HCT116 (cell line): Measurements from ENCODE around the gene DOCK9.

ENCODE experiments used
- CTCF ChIP-seq, 3 experiments: fragments of 200-600 bp in 1 of 3; sonication (generic) in 1 of 3; IDR thresholded peaks in 2 of 3; conservative IDR thresholded peaks in 1 of 3; 2 replicates each; pipeline ENCODE4 v1.5.1; 2012 to 2017; ENCODE audit warnings: low read depth in 2 of 3, low read length in 2 of 3, antibody characterized with exemption in 1 of 3, borderline replicate concordance in 1 of 3, control low read depth in 1 of 3, mild to moderate bottlenecking in 1 of 3, mixed read lengths in 1 of 3, mixed run types in 1 of 3, moderate library complexity in 1 of 3; ENCODE audit not compliant: insufficient read depth in 1 of 3
- EGR1 ChIP-seq: IDR thresholded peaks from 2 replicates; pipeline ENCODE4 v1.6.1; 2012; ENCODE audit warnings: low read depth
- EZH2 ChIP-seq: fragments of 200-600 bp; sonication (generic); IDR thresholded peaks from 2 replicates; pipeline ENCODE4 v1.6.1; 2017; ENCODE audit warnings: antibody characterized with exemption, mixed run types
- EZH2phosphoT487 ChIP-seq: fragments of 200-600 bp; IDR thresholded peaks from 2 replicates; pipeline ENCODE4 v1.6.1; 2018; ENCODE audit warnings: antibody characterized with exemption, borderline replicate concordance
- POLR2A ChIP-seq: IDR thresholded peaks from 2 replicates; pipeline ENCODE4 v1.7.0; 2011; ENCODE audit warnings: borderline replicate concordance; ENCODE audit not compliant: insufficient read depth, insufficient read length; ENCODE audit errors: extremely low read depth
- TF ChIP-seq, protein P1 (sequence below): IDR thresholded peaks from 2 replicates; pipeline ENCODE4 v1.6.1; 2012

GRCh38 chr13:98879127-98879520 is 98.7 kb downstream of the DOCK9 start:
- TF ChIP-seq CTCF (IDR thresholded peaks at IDR 0.05 in 2 of 3, conservative IDR thresholded peaks at IDR 0.05 in 1 of 3; ENCODE audit: borderline replicate concordance in 1 of 3, insufficient read depth in 1 of 3, low read depth in 2 of 3, low read length in 2 of 3) (0 out of 6 replicates have a peak, but pooled peaks of 1 of the 3 experiments have one; percentile 9), EZH2 (no peak), POLR2A (no peak), EZH2phosphoT487 (no peak), EGR1 (no peak)
- TF ChIP-seq, protein P1, sequence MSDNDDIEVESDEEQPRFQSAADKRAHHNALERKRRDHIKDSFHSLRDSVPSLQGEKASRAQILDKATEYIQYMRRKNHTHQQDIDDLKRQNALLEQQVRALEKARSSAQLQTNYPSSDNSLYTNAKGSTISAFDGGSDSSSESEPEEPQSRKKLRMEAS, result no peak
